ENCODE data around the gene ADCK1. TPM values are rescaled to one million over a fixed set of nuclear protein-coding genes. Genes with fewer than 3 reads are reported as not detected.
"Not testable (repeated sequence)": the region's sequence is repeated elsewhere in the genome, so short reads cannot be mapped to it uniquely, and the experiment has no call there.

Gene ADCK1
- total RNA-seq, 2 donors from 2014 or later: 7.4 to 12.1 TPM

DNA sequence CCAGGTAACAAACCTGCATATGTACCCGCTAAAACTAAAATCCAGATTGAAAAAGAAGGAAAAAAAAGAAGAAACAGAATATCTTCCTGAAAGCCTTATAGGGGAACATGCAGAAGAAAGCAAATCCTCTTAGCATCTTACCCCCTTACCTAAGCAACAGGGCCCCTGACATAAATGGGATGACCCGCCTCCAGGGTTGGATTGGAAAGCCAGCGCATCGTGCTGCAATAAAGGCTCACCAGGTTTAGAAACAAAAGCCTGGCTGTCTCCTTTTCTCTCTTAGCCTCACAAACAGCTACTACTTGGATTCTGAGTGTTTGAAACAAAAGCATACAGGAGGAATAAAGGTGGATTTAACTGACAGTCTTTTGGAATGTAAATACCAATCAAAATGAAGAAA is 13.8 kb upstream of the ADCK1 start:
- intact Hi-C loops (cut with DNase I): no loop called here
- DNase-seq: no peak
- TF ChIP-seq, protein P1, sequence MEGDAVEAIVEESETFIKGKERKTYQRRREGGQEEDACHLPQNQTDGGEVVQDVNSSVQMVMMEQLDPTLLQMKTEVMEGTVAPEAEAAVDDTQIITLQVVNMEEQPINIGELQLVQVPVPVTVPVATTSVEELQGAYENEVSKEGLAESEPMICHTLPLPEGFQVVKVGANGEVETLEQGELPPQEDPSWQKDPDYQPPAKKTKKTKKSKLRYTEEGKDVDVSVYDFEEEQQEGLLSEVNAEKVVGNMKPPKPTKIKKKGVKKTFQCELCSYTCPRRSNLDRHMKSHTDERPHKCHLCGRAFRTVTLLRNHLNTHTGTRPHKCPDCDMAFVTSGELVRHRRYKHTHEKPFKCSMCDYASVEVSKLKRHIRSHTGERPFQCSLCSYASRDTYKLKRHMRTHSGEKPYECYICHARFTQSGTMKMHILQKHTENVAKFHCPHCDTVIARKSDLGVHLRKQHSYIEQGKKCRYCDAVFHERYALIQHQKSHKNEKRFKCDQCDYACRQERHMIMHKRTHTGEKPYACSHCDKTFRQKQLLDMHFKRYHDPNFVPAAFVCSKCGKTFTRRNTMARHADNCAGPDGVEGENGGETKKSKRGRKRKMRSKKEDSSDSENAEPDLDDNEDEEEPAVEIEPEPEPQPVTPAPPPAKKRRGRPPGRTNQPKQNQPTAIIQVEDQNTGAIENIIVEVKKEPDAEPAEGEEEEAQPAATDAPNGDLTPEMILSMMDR (IDR thresholded peaks at IDR 0.05): no peak
- H3K36me3 ChIP-seq: no peaks in the 10 kb centered on the region
- H3K9ac ChIP-seq (ENCODE audit: low read depth in 2 of 2, low read length in 2 of 2): no peak overlapping the region
- H3K4me3 ChIP-seq: no peak overlapping the region
- H3K27ac ChIP-seq: no peak overlapping the region
- H3K9me3 ChIP-seq: no peaks in the 10 kb centered on the region
- no peaks in the 10 kb centered on the region for H3K4me1 ChIP-seq
- no peaks in the 10 kb centered on the region for H3K27me3 ChIP-seq

DNA sequence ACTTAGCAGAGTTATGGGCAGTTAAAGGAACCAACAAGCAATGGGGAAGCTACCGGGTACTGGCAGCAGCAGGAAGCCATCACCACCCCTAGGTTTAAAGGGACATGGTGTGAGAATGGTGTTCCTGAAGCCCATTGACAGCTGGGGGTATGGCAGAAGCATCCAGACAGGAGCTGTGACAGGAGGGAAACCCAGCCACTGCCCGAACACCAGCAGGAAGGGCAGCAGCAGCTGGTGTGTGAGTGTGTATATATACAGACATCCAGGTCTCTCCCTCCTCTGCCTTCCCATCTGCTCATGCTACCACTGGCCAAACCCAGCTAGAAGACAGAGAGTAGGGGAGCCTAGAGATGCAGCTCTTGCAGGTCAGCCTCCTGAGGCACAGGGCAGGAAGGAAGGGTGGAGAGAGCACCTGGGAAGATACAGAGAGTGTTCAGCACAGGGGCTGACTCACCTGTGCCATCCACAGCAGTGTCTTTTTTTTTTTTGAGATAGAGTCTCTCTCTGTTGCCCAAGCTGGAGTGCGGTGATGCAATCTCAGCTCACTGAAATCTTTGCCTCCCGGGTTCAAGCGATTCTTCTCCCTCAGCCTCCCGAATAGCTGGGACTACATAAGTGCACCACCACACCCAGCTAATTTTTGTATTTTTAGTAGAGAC is 9.2 kb upstream of the ADCK1 start:
- Histone ChIP-seq H3K4me3 (no peak overlapping the region), H3K27me3 (no peaks in the 10 kb centered on the region), H3K36me3 (no peaks in the 10 kb centered on the region), H3K9me3 (no peaks in the 10 kb centered on the region), H3K9ac (ENCODE audit: low read depth in 2 of 2, low read length in 2 of 2) (no peak overlapping the region), H3K27ac (no peak overlapping the region), H3K4me1 (no peaks in the 10 kb centered on the region)
- intact Hi-C loops (cut with DNase I): no loop called here
- DNase-seq: no peak
- TF ChIP-seq, protein P1 (IDR thresholded peaks at IDR 0.05): no peak

DNA sequence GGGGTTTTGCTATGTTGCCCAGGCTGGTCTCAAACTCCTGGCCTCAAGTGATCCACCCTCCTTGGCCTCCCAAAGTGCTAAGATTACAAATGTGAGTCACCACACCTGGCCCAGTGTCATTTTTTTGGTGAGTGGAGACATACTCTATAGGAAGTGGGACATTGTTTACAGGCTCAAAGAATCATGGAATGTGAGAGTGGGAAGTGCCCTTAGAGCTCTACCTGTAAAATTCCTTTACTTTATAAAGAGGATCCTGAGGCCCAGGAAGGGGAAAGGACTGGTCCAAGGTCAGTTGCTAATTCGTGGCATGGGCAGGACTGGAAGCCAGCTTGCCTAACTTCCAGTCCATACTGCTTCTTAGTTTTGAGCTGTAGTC is 8.7 kb upstream of the ADCK1 start:
- Histone ChIP-seq H3K36me3 (no peaks in the 10 kb centered on the region), H3K27ac (no peak overlapping the region), H3K9me3 (no peaks in the 10 kb centered on the region), H3K4me3 (no peak overlapping the region), H3K9ac (ENCODE audit: low read depth in 2 of 2, low read length in 2 of 2) (no peak overlapping the region), H3K4me1 (no peaks in the 10 kb centered on the region), H3K27me3 (no peaks in the 10 kb centered on the region)
- TF ChIP-seq, protein P1 (IDR thresholded peaks at IDR 0.05): no peak
- intact Hi-C loops (cut with DNase I): no loop called here
- DNase-seq: no peak

DNA sequence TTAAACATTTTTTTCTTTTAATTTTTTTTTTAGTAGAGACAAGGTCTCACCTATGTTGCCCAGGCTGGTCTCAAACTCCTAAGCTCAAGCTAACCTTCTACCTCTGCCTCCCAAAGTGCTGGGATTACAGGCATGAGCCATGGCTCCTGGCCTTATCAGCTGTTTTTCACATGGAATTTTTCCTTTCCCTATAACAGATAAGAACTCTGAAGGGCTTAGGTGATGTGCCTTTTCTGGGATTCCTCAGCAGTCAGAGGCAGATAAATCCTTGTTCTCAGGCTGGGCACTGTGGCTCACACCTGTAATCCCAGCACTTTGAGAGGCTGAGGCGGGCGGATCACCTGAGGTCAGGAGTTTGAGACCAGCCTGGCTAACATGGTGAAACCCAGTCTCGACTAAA is 6.7 kb upstream of the ADCK1 start:
- H3K4me1 ChIP-seq; H3K9ac ChIP-seq (ENCODE audit: low read depth in 2 of 2, low read length in 2 of 2); H3K27ac ChIP-seq; DNase-seq; H3K9me3 ChIP-seq; H3K36me3 ChIP-seq; intact Hi-C loops (cut with DNase I); H3K4me3 ChIP-seq; H3K27me3 ChIP-seq: not testable (repeated sequence)

DNA sequence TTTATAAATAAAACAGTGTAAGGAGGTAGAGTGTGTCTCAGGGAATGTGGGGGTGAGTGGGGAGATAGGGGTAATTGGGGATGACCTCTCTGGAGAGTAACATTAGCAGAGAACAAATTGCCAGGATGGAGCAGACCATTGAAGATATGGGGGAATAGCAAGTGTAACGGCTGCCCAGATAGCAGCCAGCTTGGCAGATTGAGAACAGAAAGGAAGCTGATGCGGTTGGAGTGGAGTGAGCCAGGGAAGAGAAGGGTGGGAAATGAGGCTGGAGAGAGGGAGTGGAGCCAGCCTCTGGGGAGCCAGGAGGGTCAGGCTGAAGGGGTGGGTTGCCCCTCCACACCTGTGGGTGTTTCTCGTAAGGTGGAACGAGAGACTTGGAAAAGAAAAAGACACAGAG is 5.6 kb upstream of the ADCK1 start:
- no peaks in the 10 kb centered on the region for H3K4me1 ChIP-seq
- H3K36me3 ChIP-seq: no peaks in the 10 kb centered on the region
- no peak overlapping the region for H3K4me3 ChIP-seq
- no peak for DNase-seq
- TF ChIP-seq, protein P1 (IDR thresholded peaks at IDR 0.05): no peak
- H3K9me3 ChIP-seq: no peaks in the 10 kb centered on the region
- no peak overlapping the region for H3K27ac ChIP-seq
- no peak overlapping the region for H3K9ac ChIP-seq (ENCODE audit: low read depth in 2 of 2, low read length in 2 of 2)
- intact Hi-C loops (cut with DNase I): no loop called here
- no peaks in the 10 kb centered on the region for H3K27me3 ChIP-seq

DNA sequence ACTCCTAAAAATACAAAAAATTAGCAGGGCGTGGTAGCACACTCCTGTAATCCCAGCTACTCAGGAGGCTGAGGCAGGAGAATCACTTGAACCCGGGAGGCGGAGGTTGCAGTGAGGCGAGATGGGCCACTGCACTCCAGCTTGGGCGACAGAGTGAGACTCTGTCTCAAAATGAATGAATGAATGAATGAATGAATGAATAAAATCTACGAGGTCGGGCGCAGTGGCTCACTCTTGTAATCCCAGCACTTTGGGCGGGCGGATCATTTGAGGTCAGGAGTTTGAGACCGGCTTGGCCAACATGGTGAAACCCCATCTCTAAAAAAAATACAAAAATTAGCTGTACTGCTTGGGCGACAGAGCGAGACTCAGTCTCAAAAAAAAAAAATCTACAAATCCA is 453 bp upstream of the ADCK1 start:
- H3K4me1 ChIP-seq; H3K36me3 ChIP-seq; H3K9me3 ChIP-seq; intact Hi-C loops (cut with DNase I); DNase-seq; H3K27me3 ChIP-seq: not testable (repeated sequence)
- Histone ChIP-seq H3K9ac (ENCODE audit: low read depth in 2 of 2, low read length in 2 of 2) (peak overlapping the region; percentile 79 to 84), H3K27ac (peak overlapping the region; percentile 79), H3K4me3 (peak overlapping the region; percentile 98)
